HG03039 (cell line): ENCODE measurements around the gene ASCL3.
"Not testable (repeated sequence)": the region's sequence is repeated elsewhere in the genome, so short reads cannot be mapped to it uniquely, and the experiment has no call there.

Experiments
- ATAC-seq: cut with Tn5 transposase; IDR thresholded peaks from one replicate; pipeline ENCODE4 v1.9.1; 2021; ENCODE audit warnings: mild to moderate bottlenecking, moderate library complexity; ENCODE audit not compliant: unreplicated experiment

The ASCL3 gene

GRCh38 chr11:8911029-8911823 lies 31.6 kb downstream of the ASCL3 start, which contains the start of gene AKIP1:
TSS of gene AKIP1 (plus strand) at chr11:8911189. CDS start at chr11:8911450, 261 bp downstream.
- ATAC-seq = peak; percentile 82

- ATAC-seq = peak; percentile 5
Measured at GRCh38 chr11:8910649-8911026, 32.2 kb downstream of the ASCL3 start.

- no peak for ATAC-seq
Measured at GRCh38 chr11:8908099-8908498, 34.7 kb downstream of the ASCL3 start.

GRCh38 chr11:8907116-8907515 lies 35.7 kb downstream of the ASCL3 start:
- no peak for ATAC-seq

GRCh38 chr11:8905528-8906165 lies 37.2 kb downstream of the ASCL3 start:
- ATAC-seq = no peak

GRCh38 chr11:8899119-8899753 lies 43.6 kb downstream of the ASCL3 start:
- ATAC-seq = no peak

- not testable (repeated sequence) for ATAC-seq
Measured at GRCh38 chr11:8891185-8891584, 51.6 kb downstream of the ASCL3 start.
